Measurements from ENCODE around the gene KBTBD4. TPM values are rescaled to one million over a fixed set of nuclear protein-coding genes. Genes with fewer than 3 reads are reported as not detected.

KBTBD4 gene
- total and polyA plus RNA-seq, 2 of the 13 experiments (the other 11 are each of a cell fraction or from before 2014, with no cell fraction given), result 8.5 to 12.8 TPM

DNA sequence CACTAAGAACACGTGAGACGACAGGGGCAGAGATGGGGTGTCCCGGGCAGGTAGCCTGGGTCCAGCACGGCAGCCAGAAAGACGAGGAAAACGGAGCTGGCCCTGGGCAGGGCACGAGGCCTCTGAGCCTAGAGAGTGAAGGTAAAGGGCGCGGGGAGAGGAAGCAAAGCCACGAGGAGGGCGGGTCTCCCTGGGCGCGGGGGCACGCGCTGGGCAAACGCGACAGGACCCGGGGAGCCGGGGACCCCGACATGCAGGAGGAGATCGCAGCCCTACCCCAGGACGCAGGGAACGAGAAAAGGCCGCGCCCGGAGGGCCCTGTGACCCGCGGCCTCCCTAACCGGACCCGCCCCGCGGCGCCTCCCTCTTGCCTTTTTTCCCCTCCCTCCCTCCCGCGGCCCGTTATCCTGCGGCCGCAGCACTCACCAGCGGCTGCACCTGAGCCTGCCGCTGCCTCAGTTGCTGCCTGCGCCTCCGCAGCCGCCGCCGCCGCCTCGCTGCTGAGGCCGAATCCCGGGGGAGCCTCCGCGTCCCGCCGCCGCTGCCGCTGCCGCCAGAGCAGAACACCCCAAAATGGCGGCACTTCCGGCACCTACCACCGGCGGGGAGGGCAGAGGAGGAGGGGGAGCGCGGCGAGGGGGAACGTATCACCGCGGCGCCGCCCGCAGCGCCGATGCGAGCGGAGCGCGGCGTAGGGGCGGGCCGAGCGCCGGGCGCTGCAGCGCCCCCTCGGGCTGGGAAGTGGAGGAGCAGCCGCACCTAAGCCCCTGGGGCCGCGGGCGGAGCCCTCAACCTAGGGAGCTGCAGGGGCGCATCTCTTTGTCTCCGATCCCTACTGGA, 26.0 kb downstream of the KBTBD4 start, which contains the start of gene CELF1 (continued):
- TF ChIP-seq ISL2 (CRISPR knock-in tag; IDR thresholded peaks at IDR 0.05), result peak; percentile 23; the same call in 1 of the 2 replicates
- TF ChIP-seq KLF13 (CRISPR knock-in tag; IDR thresholded peaks at IDR 0.05), result 0 out of 2 replicates have a peak, but pooled peaks have one; percentile 59
- TF ChIP-seq SPEN (CRISPR knock-in tag; IDR thresholded peaks at IDR 0.05; ENCODE audit: low read depth), result peak; percentile 74; the same call in 1 of the 2 replicates
- TF ChIP-seq KAT2B (IDR thresholded peaks at IDR 0.05; ENCODE audit: borderline replicate concordance, low read depth, low read length), result no peak
- TF ChIP-seq HMG20B (CRISPR knock-in tag; conservative IDR thresholded peaks at IDR 0.05), result no peak
- TF ChIP-seq, protein P1, sequence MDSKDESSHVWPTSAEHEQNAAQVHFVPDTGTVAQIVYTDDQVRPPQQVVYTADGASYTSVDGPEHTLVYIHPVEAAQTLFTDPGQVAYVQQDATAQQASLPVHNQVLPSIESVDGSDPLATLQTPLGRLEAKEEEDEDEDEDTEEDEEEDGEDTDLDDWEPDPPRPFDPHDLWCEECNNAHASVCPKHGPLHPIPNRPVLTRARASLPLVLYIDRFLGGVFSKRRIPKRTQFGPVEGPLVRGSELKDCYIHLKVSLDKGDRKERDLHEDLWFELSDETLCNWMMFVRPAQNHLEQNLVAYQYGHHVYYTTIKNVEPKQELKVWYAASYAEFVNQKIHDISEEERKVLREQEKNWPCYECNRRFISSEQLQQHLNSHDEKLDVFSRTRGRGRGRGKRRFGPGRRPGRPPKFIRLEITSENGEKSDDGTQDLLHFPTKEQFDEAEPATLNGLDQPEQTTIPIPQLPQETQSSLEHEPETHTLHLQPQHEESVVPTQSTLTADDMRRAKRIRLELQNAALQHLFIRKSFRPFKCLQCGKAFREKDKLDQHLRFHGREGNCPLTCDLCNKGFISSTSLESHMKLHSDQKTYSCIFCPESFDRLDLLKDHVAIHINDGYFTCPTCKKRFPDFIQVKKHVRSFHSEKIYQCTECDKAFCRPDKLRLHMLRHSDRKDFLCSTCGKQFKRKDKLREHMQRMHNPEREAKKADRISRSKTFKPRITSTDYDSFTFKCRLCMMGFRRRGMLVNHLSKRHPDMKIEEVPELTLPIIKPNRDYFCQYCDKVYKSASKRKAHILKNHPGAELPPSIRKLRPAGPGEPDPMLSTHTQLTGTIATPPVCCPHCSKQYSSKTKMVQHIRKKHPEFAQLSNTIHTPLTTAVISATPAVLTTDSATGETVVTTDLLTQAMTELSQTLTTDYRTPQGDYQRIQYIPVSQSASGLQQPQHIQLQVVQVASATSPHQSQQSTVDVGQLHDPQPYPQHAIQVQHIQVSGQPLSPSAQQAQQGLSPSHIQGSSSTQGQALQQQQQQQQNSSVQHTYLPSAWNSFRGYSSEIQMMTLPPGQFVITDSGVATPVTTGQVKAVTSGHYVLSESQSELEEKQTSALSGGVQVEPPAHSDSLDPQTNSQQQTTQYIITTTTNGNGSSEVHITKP (CRISPR knock-in tag; IDR thresholded peaks at IDR 0.05; ENCODE audit: low read depth), result peak; percentile 83
- peak; percentile 49 for TF ChIP-seq STAG1 (CRISPR knock-in tag; IDR thresholded peaks at IDR 0.05)
- no peak for TF ChIP-seq CREM (IDR thresholded peaks at IDR 0.05)
- no peak for TF ChIP-seq CREM (CRISPR knock-in tag; IDR thresholded peaks at IDR 0.05)
- TF ChIP-seq, protein P2, sequence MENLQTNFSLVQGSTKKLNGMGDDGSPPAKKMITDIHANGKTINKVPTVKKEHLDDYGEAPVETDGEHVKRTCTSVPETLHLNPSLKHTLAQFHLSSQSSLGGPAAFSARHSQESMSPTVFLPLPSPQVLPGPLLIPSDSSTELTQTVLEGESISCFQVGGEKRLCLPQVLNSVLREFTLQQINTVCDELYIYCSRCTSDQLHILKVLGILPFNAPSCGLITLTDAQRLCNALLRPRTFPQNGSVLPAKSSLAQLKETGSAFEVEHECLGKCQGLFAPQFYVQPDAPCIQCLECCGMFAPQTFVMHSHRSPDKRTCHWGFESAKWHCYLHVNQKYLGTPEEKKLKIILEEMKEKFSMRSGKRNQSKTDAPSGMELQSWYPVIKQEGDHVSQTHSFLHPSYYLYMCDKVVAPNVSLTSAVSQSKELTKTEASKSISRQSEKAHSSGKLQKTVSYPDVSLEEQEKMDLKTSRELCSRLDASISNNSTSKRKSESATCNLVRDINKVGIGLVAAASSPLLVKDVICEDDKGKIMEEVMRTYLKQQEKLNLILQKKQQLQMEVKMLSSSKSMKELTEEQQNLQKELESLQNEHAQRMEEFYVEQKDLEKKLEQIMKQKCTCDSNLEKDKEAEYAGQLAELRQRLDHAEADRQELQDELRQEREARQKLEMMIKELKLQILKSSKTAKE (CRISPR knock-in tag; IDR thresholded peaks at IDR 0.05; ENCODE audit: borderline replicate concordance), result no peak
- no peak for TF ChIP-seq SMARCC2 (IDR thresholded peaks at IDR 0.05)
- TF ChIP-seq, protein P3, sequence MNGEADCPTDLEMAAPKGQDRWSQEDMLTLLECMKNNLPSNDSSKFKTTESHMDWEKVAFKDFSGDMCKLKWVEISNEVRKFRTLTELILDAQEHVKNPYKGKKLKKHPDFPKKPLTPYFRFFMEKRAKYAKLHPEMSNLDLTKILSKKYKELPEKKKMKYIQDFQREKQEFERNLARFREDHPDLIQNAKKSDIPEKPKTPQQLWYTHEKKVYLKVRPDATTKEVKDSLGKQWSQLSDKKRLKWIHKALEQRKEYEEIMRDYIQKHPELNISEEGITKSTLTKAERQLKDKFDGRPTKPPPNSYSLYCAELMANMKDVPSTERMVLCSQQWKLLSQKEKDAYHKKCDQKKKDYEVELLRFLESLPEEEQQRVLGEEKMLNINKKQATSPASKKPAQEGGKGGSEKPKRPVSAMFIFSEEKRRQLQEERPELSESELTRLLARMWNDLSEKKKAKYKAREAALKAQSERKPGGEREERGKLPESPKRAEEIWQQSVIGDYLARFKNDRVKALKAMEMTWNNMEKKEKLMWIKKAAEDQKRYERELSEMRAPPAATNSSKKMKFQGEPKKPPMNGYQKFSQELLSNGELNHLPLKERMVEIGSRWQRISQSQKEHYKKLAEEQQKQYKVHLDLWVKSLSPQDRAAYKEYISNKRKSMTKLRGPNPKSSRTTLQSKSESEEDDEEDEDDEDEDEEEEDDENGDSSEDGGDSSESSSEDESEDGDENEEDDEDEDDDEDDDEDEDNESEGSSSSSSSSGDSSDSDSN (CRISPR knock-in tag; IDR thresholded peaks at IDR 0.05), result peak; percentile 70
- TF ChIP-seq RFXANK (CRISPR knock-in tag; IDR thresholded peaks at IDR 0.05), result no peak
- peak; percentile 94 for TF ChIP-seq ZMYM4 (CRISPR knock-in tag; IDR thresholded peaks at IDR 0.05)
- TF ChIP-seq TBX3 (IDR thresholded peaks at IDR 0.05; ENCODE audit: borderline replicate concordance), result no peak
- TF ChIP-seq ZNF430 (CRISPR knock-in tag; IDR thresholded peaks at IDR 0.05), result peak; percentile 19; the same call in 1 of the 2 replicates
- peak; percentile 64; the same call in 1 of the 2 replicates for TF ChIP-seq GZF1 (CRISPR knock-in tag; IDR thresholded peaks at IDR 0.05)
- TF ChIP-seq, protein P4, sequence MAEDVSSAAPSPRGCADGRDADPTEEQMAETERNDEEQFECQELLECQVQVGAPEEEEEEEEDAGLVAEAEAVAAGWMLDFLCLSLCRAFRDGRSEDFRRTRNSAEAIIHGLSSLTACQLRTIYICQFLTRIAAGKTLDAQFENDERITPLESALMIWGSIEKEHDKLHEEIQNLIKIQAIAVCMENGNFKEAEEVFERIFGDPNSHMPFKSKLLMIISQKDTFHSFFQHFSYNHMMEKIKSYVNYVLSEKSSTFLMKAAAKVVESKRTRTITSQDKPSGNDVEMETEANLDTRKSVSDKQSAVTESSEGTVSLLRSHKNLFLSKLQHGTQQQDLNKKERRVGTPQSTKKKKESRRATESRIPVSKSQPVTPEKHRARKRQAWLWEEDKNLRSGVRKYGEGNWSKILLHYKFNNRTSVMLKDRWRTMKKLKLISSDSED (CRISPR knock-in tag; IDR thresholded peaks at IDR 0.05), result no peak
- TF ChIP-seq, protein P5, sequence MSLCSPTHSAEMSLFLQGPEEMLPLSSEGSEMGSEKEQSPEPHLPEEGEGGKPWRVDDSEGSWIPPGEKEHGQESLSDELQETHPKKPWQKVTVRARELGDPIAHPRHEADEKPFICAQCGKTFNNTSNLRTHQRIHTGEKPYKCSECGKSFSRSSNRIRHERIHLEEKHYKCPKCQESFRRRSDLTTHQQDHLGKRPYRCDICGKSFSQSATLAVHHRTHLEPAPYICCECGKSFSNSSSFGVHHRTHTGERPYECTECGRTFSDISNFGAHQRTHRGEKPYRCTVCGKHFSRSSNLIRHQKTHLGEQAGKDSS (CRISPR knock-in tag; IDR thresholded peaks at IDR 0.05; ENCODE audit: borderline replicate concordance, low read depth), result no peak; the same call in 1 of the 2 replicates
- no peak for TF ChIP-seq ZBTB7B (CRISPR knock-in tag; IDR thresholded peaks at IDR 0.05)
